WTC11 (cell line): ENCODE measurements around the gene PHF21B.

Experiments used
- ATF1 ChIP-seq: sonication (generic); formaldehyde crosslinking; IDR thresholded peaks from 2 replicates; pipeline ENCODE4 v1.8.1; 2023; ENCODE audit warnings: mild to moderate bottlenecking, moderate library complexity, missing genetic modification reagents
- CREM ChIP-seq: sonication (generic); formaldehyde crosslinking; IDR thresholded peaks from 2 replicates; pipeline ENCODE4 v1.8.1; 2022; ENCODE audit warnings: mild to moderate bottlenecking, missing genetic modification reagents, moderate library complexity
- JAZF1 ChIP-seq: fragments of 250-450 bp; sonication (Bioruptor Pico); IDR thresholded peaks from 2 replicates; pipeline ENCODE4 v1.9.0; 2021; ENCODE audit warnings: moderate library complexity, mild to moderate bottlenecking, inconsistent platforms
- NFE2L1 ChIP-seq: sonication (generic); formaldehyde crosslinking; IDR thresholded peaks from 2 replicates; pipeline ENCODE4 v1.8.1; 2023; ENCODE audit warnings: missing genetic modification reagents
- NR3C1 ChIP-seq: sonication (generic); formaldehyde crosslinking; conservative IDR thresholded peaks from 2 replicates; pipeline ENCODE4 v1.8.1; 2023; ENCODE audit warnings: low read depth, mild to moderate bottlenecking, missing genetic modification reagents
- SMAD3 ChIP-seq: sonication (generic); formaldehyde crosslinking; IDR thresholded peaks from 2 replicates; pipeline ENCODE4 v1.8.0; 2022; ENCODE audit warnings: missing genetic modification reagents, mild to moderate bottlenecking, borderline replicate concordance
- SP1 ChIP-seq: sonication (generic); formaldehyde crosslinking; conservative IDR thresholded peaks from 2 replicates; pipeline ENCODE4 v1.8.1; 2022; ENCODE audit warnings: missing genetic modification reagents
- TF ChIP-seq, protein P1 (sequence below): fragments of 200-600 bp; IDR thresholded peaks from 2 replicates; pipeline ENCODE4 v1.8.0; 2022; ENCODE audit warnings: antibody characterized with exemption
- TF ChIP-seq, protein P2 (sequence below): sonication (generic); formaldehyde crosslinking; IDR thresholded peaks from 2 replicates; pipeline ENCODE4 v1.8.0; 2022; ENCODE audit warnings: mild to moderate bottlenecking, missing genetic modification reagents
- TF ChIP-seq, protein P3 (sequence below): sonication (generic); formaldehyde crosslinking; IDR thresholded peaks from 2 replicates; pipeline ENCODE4 v1.8.0; 2022; ENCODE audit warnings: mild to moderate bottlenecking, missing genetic modification reagents
- TF ChIP-seq, protein P4 (sequence below): sonication (generic); formaldehyde crosslinking; IDR thresholded peaks from 2 replicates; pipeline ENCODE4 v1.8.1; 2023; ENCODE audit warnings: mild to moderate bottlenecking, missing genetic modification reagents, moderate library complexity
- TF ChIP-seq, protein P5 (sequence below): sonication (generic); formaldehyde crosslinking; IDR thresholded peaks from 2 replicates; pipeline ENCODE4 v1.8.1; 2023; ENCODE audit warnings: mild to moderate bottlenecking, missing genetic modification reagents

DNA sequence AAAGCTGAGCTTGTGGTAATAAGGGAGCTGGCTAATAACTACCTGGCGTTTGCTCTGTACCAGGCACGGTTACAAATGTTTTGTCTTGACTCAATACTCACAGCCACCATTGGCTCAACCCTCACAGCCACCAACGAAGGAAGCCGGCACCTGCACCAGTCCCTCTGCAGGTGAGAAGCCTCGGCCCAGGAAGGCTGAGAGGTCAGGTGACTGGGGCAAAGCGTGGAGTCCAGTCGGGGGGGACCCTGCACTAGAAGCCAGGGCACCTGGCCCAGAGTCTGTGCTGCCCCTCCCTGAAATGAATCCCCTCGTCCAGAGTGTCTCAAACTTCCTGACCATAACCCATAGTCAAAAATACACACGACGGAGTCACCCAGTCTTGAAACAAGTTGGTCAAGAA, 90.1 kb downstream of the PHF21B start:
- TF ChIP-seq, protein P1, sequence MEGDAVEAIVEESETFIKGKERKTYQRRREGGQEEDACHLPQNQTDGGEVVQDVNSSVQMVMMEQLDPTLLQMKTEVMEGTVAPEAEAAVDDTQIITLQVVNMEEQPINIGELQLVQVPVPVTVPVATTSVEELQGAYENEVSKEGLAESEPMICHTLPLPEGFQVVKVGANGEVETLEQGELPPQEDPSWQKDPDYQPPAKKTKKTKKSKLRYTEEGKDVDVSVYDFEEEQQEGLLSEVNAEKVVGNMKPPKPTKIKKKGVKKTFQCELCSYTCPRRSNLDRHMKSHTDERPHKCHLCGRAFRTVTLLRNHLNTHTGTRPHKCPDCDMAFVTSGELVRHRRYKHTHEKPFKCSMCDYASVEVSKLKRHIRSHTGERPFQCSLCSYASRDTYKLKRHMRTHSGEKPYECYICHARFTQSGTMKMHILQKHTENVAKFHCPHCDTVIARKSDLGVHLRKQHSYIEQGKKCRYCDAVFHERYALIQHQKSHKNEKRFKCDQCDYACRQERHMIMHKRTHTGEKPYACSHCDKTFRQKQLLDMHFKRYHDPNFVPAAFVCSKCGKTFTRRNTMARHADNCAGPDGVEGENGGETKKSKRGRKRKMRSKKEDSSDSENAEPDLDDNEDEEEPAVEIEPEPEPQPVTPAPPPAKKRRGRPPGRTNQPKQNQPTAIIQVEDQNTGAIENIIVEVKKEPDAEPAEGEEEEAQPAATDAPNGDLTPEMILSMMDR = no peak
- no peak for TF ChIP-seq SP1 (CRISPR knock-in tag)
- TF ChIP-seq CREM (CRISPR knock-in tag) = no peak
- TF ChIP-seq NFE2L1 (CRISPR knock-in tag) = no peak
- TF ChIP-seq, protein P2, sequence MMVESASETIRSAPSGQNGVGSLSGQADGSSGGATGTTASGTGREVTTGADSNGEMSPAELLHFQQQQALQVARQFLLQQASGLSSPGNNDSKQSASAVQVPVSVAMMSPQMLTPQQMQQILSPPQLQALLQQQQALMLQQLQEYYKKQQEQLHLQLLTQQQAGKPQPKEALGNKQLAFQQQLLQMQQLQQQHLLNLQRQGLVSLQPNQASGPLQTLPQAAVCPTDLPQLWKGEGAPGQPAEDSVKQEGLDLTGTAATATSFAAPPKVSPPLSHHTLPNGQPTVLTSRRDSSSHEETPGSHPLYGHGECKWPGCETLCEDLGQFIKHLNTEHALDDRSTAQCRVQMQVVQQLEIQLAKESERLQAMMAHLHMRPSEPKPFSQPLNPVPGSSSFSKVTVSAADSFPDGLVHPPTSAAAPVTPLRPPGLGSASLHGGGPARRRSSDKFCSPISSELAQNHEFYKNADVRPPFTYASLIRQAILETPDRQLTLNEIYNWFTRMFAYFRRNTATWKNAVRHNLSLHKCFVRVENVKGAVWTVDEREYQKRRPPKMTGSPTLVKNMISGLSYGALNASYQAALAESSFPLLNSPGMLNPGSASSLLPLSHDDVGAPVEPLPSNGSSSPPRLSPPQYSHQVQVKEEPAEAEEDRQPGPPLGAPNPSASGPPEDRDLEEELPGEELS = no peak
- TF ChIP-seq ATF1 (CRISPR knock-in tag) = no peak
- TF ChIP-seq JAZF1 (CRISPR knock-in tag) = no peak
- TF ChIP-seq, protein P3, sequence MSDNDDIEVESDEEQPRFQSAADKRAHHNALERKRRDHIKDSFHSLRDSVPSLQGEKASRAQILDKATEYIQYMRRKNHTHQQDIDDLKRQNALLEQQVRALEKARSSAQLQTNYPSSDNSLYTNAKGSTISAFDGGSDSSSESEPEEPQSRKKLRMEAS (CRISPR knock-in tag) = no peak
- no peak for TF ChIP-seq NR3C1 (CRISPR knock-in tag)
- TF ChIP-seq, protein P4, sequence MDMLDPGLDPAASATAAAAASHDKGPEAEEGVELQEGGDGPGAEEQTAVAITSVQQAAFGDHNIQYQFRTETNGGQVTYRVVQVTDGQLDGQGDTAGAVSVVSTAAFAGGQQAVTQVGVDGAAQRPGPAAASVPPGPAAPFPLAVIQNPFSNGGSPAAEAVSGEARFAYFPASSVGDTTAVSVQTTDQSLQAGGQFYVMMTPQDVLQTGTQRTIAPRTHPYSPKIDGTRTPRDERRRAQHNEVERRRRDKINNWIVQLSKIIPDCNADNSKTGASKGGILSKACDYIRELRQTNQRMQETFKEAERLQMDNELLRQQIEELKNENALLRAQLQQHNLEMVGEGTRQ = no peak
- no peak for TF ChIP-seq SMAD3 (CRISPR knock-in tag)
- TF ChIP-seq, protein P5, sequence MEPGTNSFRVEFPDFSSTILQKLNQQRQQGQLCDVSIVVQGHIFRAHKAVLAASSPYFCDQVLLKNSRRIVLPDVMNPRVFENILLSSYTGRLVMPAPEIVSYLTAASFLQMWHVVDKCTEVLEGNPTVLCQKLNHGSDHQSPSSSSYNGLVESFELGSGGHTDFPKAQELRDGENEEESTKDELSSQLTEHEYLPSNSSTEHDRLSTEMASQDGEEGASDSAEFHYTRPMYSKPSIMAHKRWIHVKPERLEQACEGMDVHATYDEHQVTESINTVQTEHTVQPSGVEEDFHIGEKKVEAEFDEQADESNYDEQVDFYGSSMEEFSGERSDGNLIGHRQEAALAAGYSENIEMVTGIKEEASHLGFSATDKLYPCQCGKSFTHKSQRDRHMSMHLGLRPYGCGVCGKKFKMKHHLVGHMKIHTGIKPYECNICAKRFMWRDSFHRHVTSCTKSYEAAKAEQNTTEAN (CRISPR knock-in tag) = no peak
